NB4 (cell line): ENCODE data around the gene KAT6B.

Experiments
- DNase-seq: peaks from one replicate; pipeline ENCODE4 v3.0.0; 2010; ENCODE audit warnings: low read depth
- H3K4me3 ChIP-seq: one replicate; pipeline ENCODE4 v1.5.1; 2011; ENCODE audit warnings: mild to moderate bottlenecking, low read depth, low read length, moderate library complexity
- MAX ChIP-seq: IDR thresholded peaks from 2 replicates; pipeline ENCODE4 v1.6.1; 2011; ENCODE audit warnings: low read depth, low read length
- MYC ChIP-seq: IDR thresholded peaks from 2 replicates; pipeline ENCODE4 v1.6.1; 2011; ENCODE audit warnings: low read depth, low read length
- POLR2A ChIP-seq: IDR thresholded peaks from 2 replicates; pipeline ENCODE4 v1.6.1; 2011; ENCODE audit warnings: mild to moderate bottlenecking; ENCODE audit not compliant: insufficient read length; ENCODE audit errors: extremely low read depth
- TF ChIP-seq, protein P1 (sequence below): IDR thresholded peaks from one replicate; pipeline ENCODE4 v1.5.1; 2012; ENCODE audit warnings: low read depth, low read length

The KAT6B gene

DNA sequence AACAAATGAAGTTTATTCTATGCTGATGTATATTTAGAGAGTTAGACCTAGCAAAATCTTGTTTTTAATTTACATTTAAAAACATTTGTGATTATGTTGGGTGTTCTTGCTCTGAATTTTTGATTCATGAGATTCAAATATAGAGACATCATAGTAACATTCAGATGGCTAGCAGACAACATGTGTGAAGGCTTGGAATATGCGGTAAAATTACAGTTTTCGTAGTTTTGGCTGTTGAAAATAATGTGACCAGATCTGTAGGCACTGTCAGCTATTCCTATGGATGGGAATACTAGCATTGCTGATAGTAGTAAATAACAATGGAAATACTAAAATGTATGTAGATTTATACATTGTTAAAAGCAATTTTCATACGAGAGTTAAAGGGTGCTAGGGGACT, 131.9 kb downstream of the KAT6B start:
- TF ChIP-seq MYC (no peak), MAX (no peak), POLR2A (no peak)
- TF ChIP-seq, protein P1, sequence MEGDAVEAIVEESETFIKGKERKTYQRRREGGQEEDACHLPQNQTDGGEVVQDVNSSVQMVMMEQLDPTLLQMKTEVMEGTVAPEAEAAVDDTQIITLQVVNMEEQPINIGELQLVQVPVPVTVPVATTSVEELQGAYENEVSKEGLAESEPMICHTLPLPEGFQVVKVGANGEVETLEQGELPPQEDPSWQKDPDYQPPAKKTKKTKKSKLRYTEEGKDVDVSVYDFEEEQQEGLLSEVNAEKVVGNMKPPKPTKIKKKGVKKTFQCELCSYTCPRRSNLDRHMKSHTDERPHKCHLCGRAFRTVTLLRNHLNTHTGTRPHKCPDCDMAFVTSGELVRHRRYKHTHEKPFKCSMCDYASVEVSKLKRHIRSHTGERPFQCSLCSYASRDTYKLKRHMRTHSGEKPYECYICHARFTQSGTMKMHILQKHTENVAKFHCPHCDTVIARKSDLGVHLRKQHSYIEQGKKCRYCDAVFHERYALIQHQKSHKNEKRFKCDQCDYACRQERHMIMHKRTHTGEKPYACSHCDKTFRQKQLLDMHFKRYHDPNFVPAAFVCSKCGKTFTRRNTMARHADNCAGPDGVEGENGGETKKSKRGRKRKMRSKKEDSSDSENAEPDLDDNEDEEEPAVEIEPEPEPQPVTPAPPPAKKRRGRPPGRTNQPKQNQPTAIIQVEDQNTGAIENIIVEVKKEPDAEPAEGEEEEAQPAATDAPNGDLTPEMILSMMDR: no peak

GRCh38 chr10:74960670-74961069, 134.3 kb downstream of the KAT6B start:
- TF ChIP-seq, protein P1: no peak
- no peak for TF ChIP-seq POLR2A
- H3K4me3 ChIP-seq: no peak overlapping the region
- no peak for DNase-seq

More for the DNA sequence above, 131.9 kb downstream of the KAT6B start:
- no peak for DNase-seq
- no peak overlapping the region for H3K4me3 ChIP-seq

DNA sequence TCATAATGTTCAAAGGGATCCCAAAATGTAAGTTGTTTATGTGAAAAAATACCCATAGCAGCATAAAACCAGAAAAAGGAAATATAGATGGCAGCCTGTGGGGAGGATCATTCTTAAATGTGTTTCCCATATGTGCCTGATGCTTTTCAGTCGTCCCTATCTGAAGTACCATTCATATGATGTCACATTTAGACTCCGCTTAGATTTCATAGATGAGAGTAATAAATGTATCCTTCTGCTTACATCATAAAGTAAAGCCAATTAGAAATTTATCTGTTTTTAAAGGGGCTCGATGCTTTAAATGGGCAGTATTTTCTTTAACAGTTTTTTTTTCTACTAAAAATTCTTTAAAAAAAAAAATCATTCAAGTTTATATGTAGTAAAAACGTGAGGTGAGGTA, 136.1 kb downstream of the KAT6B start:
- TF ChIP-seq POLR2A (no peak), MAX (no peak), MYC (no peak)
- TF ChIP-seq, protein P1: no peak
- DNase-seq: no peak
- H3K4me3 ChIP-seq: no peak overlapping the region

GRCh38 chr10:74963549-74963948, 137.1 kb downstream of the KAT6B start:
- DNase-seq: peak; percentile 53
- no peak for TF ChIP-seq MAX
- no peak for TF ChIP-seq MYC
- TF ChIP-seq POLR2A: no peak
- TF ChIP-seq, protein P1: no peak
- no peak overlapping the region for H3K4me3 ChIP-seq

GRCh38 chr10:74967911-74968666, 141.7 kb downstream of the KAT6B start:
- TF ChIP-seq POLR2A: no peak
- 0 out of 2 replicates have a peak, but pooled peaks have one; percentile 5 for TF ChIP-seq MAX
- TF ChIP-seq MYC: peak; percentile 54
- TF ChIP-seq, protein P1: no peak
- peak overlapping the region; percentile 55 for H3K4me3 ChIP-seq
- peak; percentile 62 for DNase-seq

- TF ChIP-seq, protein P1: no peak
- TF ChIP-seq POLR2A (no peak), MAX (no peak), MYC (no peak)
- peak overlapping the region; percentile 55 for H3K4me3 ChIP-seq
- peak; percentile 18 for DNase-seq
Observed at GRCh38 chr10:74968667-74969061, 142.3 kb downstream of the KAT6B start.
